GM19239 (cell line): ENCODE measurements around the gene PCARE.

Source experiments
- DNase-seq: peaks from one replicate; pipeline ENCODE4 v3.0.0; 2011; ENCODE audit warnings: low spot score; ENCODE audit not compliant: insufficient read length
- FAIRE-seq: peaks from 2 replicates; lab custom pipeline; 2011; peaks lifted over from hg19 to GRCh38; lab: Jason Lieb, UNC

PCARE gene

GRCh38 chr2:29042561-29043075 is 31.7 kb downstream of the PCARE start:
- FAIRE-seq = no peak
- no peak for DNase-seq

GRCh38 chr2:29041161-29041660 is 33.1 kb downstream of the PCARE start:
- FAIRE-seq (no peak), DNase-seq (no peak)

GRCh38 chr2:29040552-29040951 is 33.8 kb downstream of the PCARE start:
- peak; percentile 11 for FAIRE-seq
- DNase-seq = no peak

- DNase-seq (no peak), FAIRE-seq (peak; percentile 64)
Measured at GRCh38 chr2:29039718-29040480, 34.4 kb downstream of the PCARE start.

- FAIRE-seq (no peak), DNase-seq (no peak)
Measured at GRCh38 chr2:29035016-29035745, 39.1 kb downstream of the PCARE start.

- DNase-seq (no peak), FAIRE-seq (no peak)
Measured at GRCh38 chr2:29033656-29034055, 40.7 kb downstream of the PCARE start.

- FAIRE-seq (no peak), DNase-seq (no peak)
Measured at GRCh38 chr2:29033172-29033571, 41.2 kb downstream of the PCARE start.

GRCh38 chr2:29032189-29032588 is 42.1 kb downstream of the PCARE start:
- no peak for FAIRE-seq
- DNase-seq = no peak

- no peak for FAIRE-seq
- no peak for DNase-seq
Measured at GRCh38 chr2:29031046-29031445, 43.3 kb downstream of the PCARE start.

- DNase-seq = no peak
- FAIRE-seq = no peak
Measured at GRCh38 chr2:29025711-29026110, 48.6 kb downstream of the PCARE start.

GRCh38 chr2:29024882-29025430 is 49.4 kb downstream of the PCARE start:
- FAIRE-seq (no peak), DNase-seq (no peak)

- no peak for FAIRE-seq
- DNase-seq = no peak
Measured at GRCh38 chr2:29023188-29023587, 51.1 kb downstream of the PCARE start.

- FAIRE-seq (no peak), DNase-seq (no peak)
Measured at GRCh38 chr2:29022679-29023078, 51.6 kb downstream of the PCARE start.

- DNase-seq (no peak), FAIRE-seq (no peak)
Measured at GRCh38 chr2:29021886-29022285, 52.4 kb downstream of the PCARE start.

GRCh38 chr2:29017716-29018435 is 56.4 kb downstream of the PCARE start:
- FAIRE-seq (no peak), DNase-seq (no peak)

GRCh38 chr2:29016504-29016903 is 57.8 kb downstream of the PCARE start:
- FAIRE-seq = no peak
- no peak for DNase-seq

GRCh38 chr2:29015701-29016470 is 58.4 kb downstream of the PCARE start:
- DNase-seq (no peak), FAIRE-seq (no peak)

- peak; percentile 55 for DNase-seq
- peak; percentile 61 for FAIRE-seq
Measured at GRCh38 chr2:29014811-29015421, 59.4 kb downstream of the PCARE start.

GRCh38 chr2:29014331-29014730 is 60.0 kb downstream of the PCARE start:
- FAIRE-seq = peak; percentile 11
- DNase-seq = no peak
